HUDEP-2 (cell line): ENCODE measurements around the gene EIPR1.

ENCODE experiments used
- DNase-seq, 76 experiments: peaks; one replicate each; lab custom pipeline; 2025; ENCODE audit not compliant: unreplicated experiment in 76 of 76; lab: John Stamatoyannopoulos, UW

Gene EIPR1

GRCh38 chr2:3277748-3278520 lies 99.7 kb downstream of the EIPR1 start:
- no peak for DNase-seq

- no peak for DNase-seq
Observed at GRCh38 chr2:3277050-3277747, 100.4 kb downstream of the EIPR1 start.

GRCh38 chr2:3272761-3273160 lies 104.9 kb downstream of the EIPR1 start:
- no peak for DNase-seq

GRCh38 chr2:3270095-3270478 lies 107.5 kb downstream of the EIPR1 start:
- DNase-seq = no peak

- DNase-seq = no peak
Observed at GRCh38 chr2:3269425-3270094, 108.1 kb downstream of the EIPR1 start.

GRCh38 chr2:3268705-3269029 lies 109.0 kb downstream of the EIPR1 start:
- DNase-seq = no peak

GRCh38 chr2:3267869-3268704 lies 109.5 kb downstream of the EIPR1 start:
- no peak for DNase-seq

- DNase-seq = no peak
Observed at GRCh38 chr2:3266925-3267867, 110.4 kb downstream of the EIPR1 start.

GRCh38 chr2:3265981-3266924 lies 111.4 kb downstream of the EIPR1 start:
- DNase-seq = no peak

GRCh38 chr2:3265471-3265870 lies 112.1 kb downstream of the EIPR1 start:
- DNase-seq = no peak

GRCh38 chr2:3264010-3264744 lies 113.4 kb downstream of the EIPR1 start:
- no peak for DNase-seq

GRCh38 chr2:3263487-3263886 lies 114.1 kb downstream of the EIPR1 start:
- DNase-seq = no peak

- DNase-seq = no peak
Observed at GRCh38 chr2:3262437-3263388, 114.9 kb downstream of the EIPR1 start.

GRCh38 chr2:3261511-3261910 lies 116.1 kb downstream of the EIPR1 start:
- no peak for DNase-seq

- no peak for DNase-seq
Observed at GRCh38 chr2:3260959-3261358, 116.7 kb downstream of the EIPR1 start.

GRCh38 chr2:3257826-3258225 lies 119.8 kb downstream of the EIPR1 start:
- no peak for DNase-seq

- DNase-seq = no peak
Observed at GRCh38 chr2:3257166-3257565, 120.5 kb downstream of the EIPR1 start.
